K562 (cell line): Measurements from ENCODE around the gene NUP205. TPM values are rescaled to one million over a fixed set of nuclear protein-coding genes. Genes with fewer than 3 reads are reported as not detected.

Experiments
- CLOCK ChIP-seq: fragments of 250-450 bp; sonication (Bioruptor Pico); IDR thresholded peaks from 2 replicates; pipeline ENCODE4 v1.4.0; 2020; ENCODE audit warnings: mild to moderate bottlenecking, moderate library complexity, borderline replicate concordance
- DEAF1 ChIP-seq: fragments of 450-650 bp; formaldehyde crosslinking; IDR thresholded peaks from 2 replicates; pipeline ENCODE4 v1.4.0; 2020; ENCODE audit warnings: mild to moderate bottlenecking, moderate library complexity
- EP300 ChIP-seq: IDR thresholded peaks from 2 replicates; pipeline ENCODE4 v1.6.1; 2012; ENCODE audit warnings: low read length, improper control_type of control experiment
- FOXK1 ChIP-seq: sonication (generic); formaldehyde crosslinking; IDR thresholded peaks from 2 replicates; pipeline ENCODE4 v1.8.0; 2022; ENCODE audit warnings: missing genetic modification reagents, mild to moderate bottlenecking, borderline replicate concordance
- GABPB1 ChIP-seq: sonication (generic); formaldehyde crosslinking; IDR thresholded peaks from 2 replicates; pipeline ENCODE4 v1.8.0; 2022; ENCODE audit warnings: mild to moderate bottlenecking, missing genetic modification reagents
- GTF2A2 ChIP-seq: IDR thresholded peaks from 2 replicates; pipeline ENCODE4 v1.6.1; 2016; ENCODE audit warnings: mild to moderate bottlenecking, missing genetic modification characterization, missing compliant biosample characterization
- HDAC8 ChIP-seq: fragments of 450-650 bp; IDR thresholded peaks from 2 replicates; pipeline ENCODE4 v1.6.1; 2016; ENCODE audit warnings: mild to moderate bottlenecking, missing genetic modification characterization, moderate library complexity, missing compliant biosample characterization
- HEY1 ChIP-seq: fragments of 250-450 bp; sonication (Bioruptor Pico); IDR thresholded peaks from 2 replicates; pipeline ENCODE4 v1.5.0; 2020; ENCODE audit warnings: mild to moderate bottlenecking, moderate library complexity, borderline replicate concordance
- KHSRP ChIP-seq: fragments of 450-650 bp; IDR thresholded peaks from 2 replicates; pipeline ENCODE4 v1.6.1; 2017
- KLF13 ChIP-seq: fragments of 450-650 bp; IDR thresholded peaks from 2 replicates; pipeline ENCODE4 v1.6.1; 2016; ENCODE audit warnings: missing genetic modification characterization, low read depth, mild to moderate bottlenecking, missing compliant biosample characterization, moderate library complexity, borderline replicate concordance
- LEF1 ChIP-seq: fragments of 450-650 bp; IDR thresholded peaks from 2 replicates; pipeline ENCODE4 v1.6.1; 2016; ENCODE audit warnings: mild to moderate bottlenecking
- PKNOX1 ChIP-seq: fragments of 450-650 bp; IDR thresholded peaks from 2 replicates; pipeline ENCODE4 v1.6.1; 2016
- SETDB1 ChIP-seq: IDR thresholded peaks from one replicate; pipeline ENCODE4 v1.6.1; 2012; ENCODE audit warnings: low read length, control low read depth, inconsistent platforms
- TAF1 ChIP-seq: IDR thresholded peaks from 2 replicates; pipeline ENCODE4 v1.6.1; 2011; ENCODE audit warnings: mild to moderate bottlenecking, low read length, moderate library complexity; ENCODE audit not compliant: insufficient read depth, control insufficient read depth, severe bottlenecking; ENCODE audit errors: extremely low read depth
- ZBTB33 ChIP-seq: sonication (generic); formaldehyde crosslinking; IDR thresholded peaks from 2 replicates; pipeline ENCODE4 v1.8.1; 2023; ENCODE audit warnings: mild to moderate bottlenecking, missing genetic modification reagents
- ZNF146 ChIP-seq: IDR thresholded peaks from one replicate; pipeline ENCODE4 v1.6.1; 2018; ENCODE audit warnings: missing compliant biosample characterization; ENCODE audit not compliant: unreplicated experiment
- ZNF316 ChIP-seq: fragments of 450-650 bp; IDR thresholded peaks from 2 replicates; pipeline ENCODE4 v1.6.1; 2016
- ZNF778 ChIP-seq: fragments of 450-650 bp; formaldehyde crosslinking; IDR thresholded peaks from 2 replicates; pipeline ENCODE4 v1.4.0; 2020; ENCODE audit warnings: mild to moderate bottlenecking, moderate library complexity
- polyA plus RNA-seq, 8 experiments: library from polyadenylated mRNA; depleted of rRNA in 4 of 8; stranded (reverse) in 5 of 8; unstranded in 3 of 8; fragments of >200 nt; fragmentation: Nextera tagmentation in 2 of 8; fragmentation: Illumina TruSeq in 1 of 8; extraction: Ambion mirVana in 2 of 8; extraction: Trizol in 1 of 8; gene quantifications; 2 replicates each; pipeline versions ENCODE4 v1.2.1 to v1.2.3, GENCODE V29; 2011 to 2014; ENCODE audit warnings: inconsistent platforms in 1 of 8, missing spikeins in 1 of 8
- total RNA-seq, 7 experiments: library from RNA; depleted of rRNA in 6 of 7; stranded (reverse); fragments of >200 nt in 6 of 7; fragmentation: Illumina TruSeq in 2 of 7; extraction: Trizol in 2 of 7; gene quantifications; 2 replicates each; pipeline versions ENCODE4 v1.2.1 to v1.2.3, GENCODE V29; 2011 to 2021; ENCODE audit warnings: low replicate concordance in 1 of 7

The NUP205 gene
- total and polyA plus RNA-seq, 9 of the 15 experiments (the other 6 are each of a cell fraction or from before 2014, with no cell fraction given), result 101 to 282 (median 193) TPM

GRCh38 chr7:135557455-135558336 is at the start of gene NUP205 (continued):
- TF ChIP-seq ZBTB33 (CRISPR knock-in tag), result peak; percentile 83; the same call in 1 of the 2 replicates
- TF ChIP-seq ZNF146, result no peak
- peak; percentile 94 for TF ChIP-seq HDAC8 (tag)
- no peak; the same call in 1 of the 2 replicates for TF ChIP-seq PKNOX1
- TF ChIP-seq DEAF1 (CRISPR knock-in tag), result peak; percentile 56
- TF ChIP-seq ZNF778 (CRISPR knock-in tag), result no peak
- TF ChIP-seq GTF2A2 (tag), result peak; percentile 69
- no peak for TF ChIP-seq CLOCK
- TF ChIP-seq KHSRP, result peak; percentile 52
- peak; percentile 32; the same call in 1 of the 2 replicates for TF ChIP-seq LEF1
- TF ChIP-seq TAF1, result peak; percentile 99
- TF ChIP-seq GABPB1, result peak; percentile 82
- TF ChIP-seq ZNF316, result no peak
- peak; percentile 57; the same call in 1 of the 2 replicates for TF ChIP-seq KLF13 (tag)
- TF ChIP-seq FOXK1 (CRISPR knock-in tag), result peak; percentile 97
- peak; percentile 50; the same call in 1 of the 2 replicates for TF ChIP-seq HEY1 (CRISPR knock-in tag)
- TF ChIP-seq EP300, result no peak
- TF ChIP-seq SETDB1, result peak; percentile 92
